Colonic mucosa (tissue), 4 donors: ENCODE measurements around the gene DIAPH3. TPM values are rescaled to one million over a fixed set of nuclear protein-coding genes. Genes with fewer than 3 reads are reported as not detected.

Source experiments
- DNase-seq: peaks from one replicate; pipeline ENCODE4 v3.0.0-alpha.2; 2020
- H3K27ac ChIP-seq: fragments of 200-600 bp; one replicate; pipeline ENCODE4 v1.8.0; 2021
- H3K27me3 ChIP-seq: fragments of 200-600 bp; one replicate; pipeline ENCODE4 v1.8.0; 2021
- H3K36me3 ChIP-seq: fragments of 200-600 bp; one replicate; pipeline ENCODE4 v1.8.0; 2021
- H3K4me1 ChIP-seq: fragments of 200-600 bp; one replicate; pipeline ENCODE4 v1.8.0; 2021; ENCODE audit warnings: mild to moderate bottlenecking
- H3K4me3 ChIP-seq: fragments of 200-600 bp; one replicate; pipeline ENCODE4 v1.8.0; 2021
- H3K9ac ChIP-seq, 2 donors: one replicate each; pipeline ENCODE4 v1.7.0; 2013; ENCODE audit warnings: control low read depth in 2 of 2, low read depth in 2 of 2, low read length in 2 of 2
- H3K9me3 ChIP-seq: fragments of 200-600 bp; one replicate; pipeline ENCODE4 v1.8.0; 2021
- CTCF ChIP-seq: fragments of 200-600 bp; IDR thresholded peaks from one replicate; pipeline ENCODE4 v1.8.0; 2022; ENCODE audit warnings: antibody characterized with exemption, mild to moderate bottlenecking
- intact Hi-C: fragments of 100-400 bp; cut with DNase I; formaldehyde crosslinking; loops from one replicate; pipeline ENCODE4 v1.14.1; 2022
- total RNA-seq, 2 donors: library from RNA; stranded (reverse); fragmentation: NEBNext Ultra II Directional in 1 of 2; extraction: Animal tissue kit (Norgen Biotek cat#: 25700) in 1 of 2; gene quantifications; one replicate each; pipeline ENCODE4 v1.2.1, GENCODE V29; 2021
- donor health status: healthy.
- donor health status: DM: no; HTN: no; CAD: no.
- donor health status: DM: no; HTN: no; CAD: no.

DIAPH3 gene
- total RNA-seq, 2 donors from 2014 or later = 5.1 to 14.5 TPM

GRCh38 chr13:60164234-60164889, 634 bp upstream of the DIAPH3 start:
- Histone ChIP-seq H3K27ac (peak overlapping the region; percentile 88), H3K9ac (peak overlapping the region; percentile 61 to 95), H3K4me1 (no peaks in the 10 kb centered on the region), H3K27me3 (no peaks in the 10 kb centered on the region), H3K9me3 (no peaks in the 10 kb centered on the region), H3K4me3 (peak overlapping the region; percentile 82), H3K36me3 (no peaks in the 10 kb centered on the region)
- no peak for TF ChIP-seq CTCF
- intact Hi-C loops = loop anchor here (10.0 kb wide), 1 partner anchor 240 kb away; no protein-coding TSS in a partner anchor
- peak; percentile 27 for DNase-seq

GRCh38 chr13:60162096-60162495, 1.6 kb downstream of the DIAPH3 start:
- no peak for TF ChIP-seq CTCF
- H3K4me3 ChIP-seq = no peak overlapping the region
- no peaks in the 10 kb centered on the region for H3K4me1 ChIP-seq
- no peaks in the 10 kb centered on the region for H3K9me3 ChIP-seq
- DNase-seq = no peak
- no peaks in the 10 kb centered on the region for H3K36me3 ChIP-seq
- H3K27me3 ChIP-seq = no peaks in the 10 kb centered on the region
- intact Hi-C loops = loop anchor here (10.0 kb wide), 1 partner anchor 243 kb away; no protein-coding TSS in a partner anchor
- H3K9ac ChIP-seq = no peak overlapping the region
- H3K27ac ChIP-seq = no peak overlapping the region

- H3K4me1 ChIP-seq = no peaks in the 10 kb centered on the region
- no peak for DNase-seq
- H3K27ac ChIP-seq = no peak overlapping the region
- TF ChIP-seq CTCF = no peak
- H3K27me3 ChIP-seq = no peaks in the 10 kb centered on the region
- no peaks in the 10 kb centered on the region for H3K36me3 ChIP-seq
- no peak overlapping the region for H3K4me3 ChIP-seq
- H3K9me3 ChIP-seq = no peaks in the 10 kb centered on the region
- intact Hi-C loops = no loop called here
- no peak overlapping the region for H3K9ac ChIP-seq
Observed at GRCh38 chr13:60158321-60158801, 5.4 kb downstream of the DIAPH3 start.

- no peaks in the 10 kb centered on the region for H3K4me1 ChIP-seq
- no peak for TF ChIP-seq CTCF
- no peak for DNase-seq
- no peak overlapping the region for H3K4me3 ChIP-seq
- no peak overlapping the region for H3K9ac ChIP-seq
- no peaks in the 10 kb centered on the region for H3K27me3 ChIP-seq
- H3K9me3 ChIP-seq = no peaks in the 10 kb centered on the region
- H3K27ac ChIP-seq = no peak overlapping the region
- no peaks in the 10 kb centered on the region for H3K36me3 ChIP-seq
- intact Hi-C loops = no loop called here
Observed at GRCh38 chr13:60155978-60156377, 7.8 kb downstream of the DIAPH3 start.

- TF ChIP-seq CTCF = no peak
Observed at GRCh38 chr13:60152904-60153303, 10.8 kb downstream of the DIAPH3 start.

More at GRCh38 chr13:60152904-60153303, 10.8 kb downstream of the DIAPH3 start:
- Histone ChIP-seq H3K27me3 (no peaks in the 10 kb centered on the region), H3K36me3 (no peaks in the 10 kb centered on the region), H3K4me1 (no peaks in the 10 kb centered on the region), H3K27ac (no peak overlapping the region), H3K4me3 (no peak overlapping the region), H3K9ac (no peak overlapping the region), H3K9me3 (no peaks in the 10 kb centered on the region)
- intact Hi-C loops = no loop called here
- DNase-seq = no peak
